GM18951 (cell line): ENCODE data around the gene ANKRD33B.
"Not testable (repeated sequence)": the region's sequence is repeated elsewhere in the genome, so short reads cannot be mapped to it uniquely, and the experiment has no call there.

Source experiments
- POLR2A ChIP-seq: IDR thresholded peaks from 4 replicates; pipeline ENCODE4 v1.6.1; 2011; ENCODE audit warnings: mild to moderate bottlenecking; ENCODE audit not compliant: insufficient read length, insufficient read depth; ENCODE audit errors: extremely low read depth
- in situ Hi-C: fragments of 300-500 bp; cut with MboI; formaldehyde crosslinking; loops from one replicate; pipeline ENCODE4 v1.12.0; 2022; ENCODE audit warnings: low sequenced_read_pairs, mixed read lengths, inconsistent platforms; ENCODE audit not compliant: unreplicated experiment

Gene ANKRD33B

DNA sequence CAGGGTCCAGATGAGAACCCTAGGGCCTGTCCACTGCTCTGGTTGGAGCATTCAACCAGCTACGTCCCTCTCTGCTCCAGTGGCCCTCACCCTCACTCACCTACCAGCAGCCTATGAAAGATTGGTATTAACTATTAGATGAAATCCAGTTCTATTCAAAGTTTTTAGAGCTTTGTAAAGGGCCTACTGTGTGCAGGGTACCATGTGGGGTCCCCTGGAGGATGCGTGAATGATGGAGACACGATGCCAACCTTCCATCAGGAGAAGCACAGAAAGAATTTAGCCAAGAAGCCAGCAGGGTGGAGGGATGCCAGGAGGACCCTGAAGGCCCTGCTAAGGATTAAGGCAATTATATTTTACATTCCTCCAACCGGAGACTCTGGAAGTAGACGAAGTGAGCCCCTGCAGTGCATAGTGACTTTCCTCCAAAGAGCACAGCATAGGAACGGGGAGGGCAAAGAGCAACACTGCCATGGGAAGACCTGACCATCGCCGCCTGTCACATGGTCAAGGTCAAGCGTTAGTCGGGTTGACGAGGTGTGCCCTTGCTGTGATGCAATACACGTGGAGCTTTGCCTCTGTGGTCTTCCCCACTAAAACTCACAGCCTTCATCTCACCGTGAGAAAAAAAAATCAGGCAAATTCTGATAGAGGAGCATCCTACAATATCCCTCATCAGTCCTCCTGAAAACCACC is 22.8 kb upstream of the ANKRD33B start:
- TF ChIP-seq POLR2A: no peak
- in situ Hi-C loops: no loop called here

DNA sequence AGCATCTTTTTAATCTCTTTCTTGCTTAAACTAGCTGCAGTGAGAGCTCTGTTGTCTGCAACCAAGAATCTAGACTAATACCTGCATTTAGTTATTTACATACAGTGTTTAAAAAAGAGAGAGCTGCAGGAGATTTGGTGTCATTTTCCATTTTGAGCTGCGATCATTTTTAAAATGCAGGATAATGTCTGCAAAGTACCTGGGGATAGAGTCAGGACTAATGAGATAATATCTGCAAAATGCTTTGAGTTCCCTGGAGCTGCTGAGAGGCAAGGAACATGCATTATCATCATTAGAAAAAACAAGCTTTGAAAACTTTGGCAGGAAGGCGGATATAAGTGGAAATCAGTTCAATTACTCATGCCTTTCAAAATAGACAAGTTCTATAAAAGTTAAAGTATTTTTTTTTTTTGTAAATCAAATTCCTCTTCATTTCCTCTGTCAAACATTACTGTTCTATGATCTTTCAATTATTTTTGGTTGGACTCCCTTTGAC is 21.8 kb upstream of the ANKRD33B start:
- in situ Hi-C loops: no loop called here
- TF ChIP-seq POLR2A: no peak

DNA sequence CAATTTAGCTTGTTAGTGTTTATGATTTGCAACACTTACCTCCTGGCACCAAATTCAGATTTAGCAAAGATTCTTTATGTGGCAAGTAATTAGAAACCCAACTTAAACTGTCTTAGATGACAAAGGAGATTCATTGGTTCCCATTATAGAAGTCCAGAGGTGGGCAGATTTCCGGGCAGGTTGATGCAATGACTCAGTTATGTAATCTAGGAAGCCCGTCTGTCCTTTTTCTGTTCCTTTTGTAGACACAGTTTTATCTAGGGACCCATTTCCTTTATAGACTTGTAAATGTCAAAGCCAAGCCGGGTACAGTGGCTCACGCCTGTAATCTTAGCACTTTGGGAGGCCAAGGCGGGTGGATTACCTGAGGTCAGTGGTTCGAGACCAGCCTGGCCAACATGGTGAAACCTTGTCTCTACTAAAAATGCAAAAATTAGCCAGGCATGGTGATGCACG is 20.3 kb upstream of the ANKRD33B start:
- TF ChIP-seq POLR2A: no peak
- in situ Hi-C loops: no loop called here

DNA sequence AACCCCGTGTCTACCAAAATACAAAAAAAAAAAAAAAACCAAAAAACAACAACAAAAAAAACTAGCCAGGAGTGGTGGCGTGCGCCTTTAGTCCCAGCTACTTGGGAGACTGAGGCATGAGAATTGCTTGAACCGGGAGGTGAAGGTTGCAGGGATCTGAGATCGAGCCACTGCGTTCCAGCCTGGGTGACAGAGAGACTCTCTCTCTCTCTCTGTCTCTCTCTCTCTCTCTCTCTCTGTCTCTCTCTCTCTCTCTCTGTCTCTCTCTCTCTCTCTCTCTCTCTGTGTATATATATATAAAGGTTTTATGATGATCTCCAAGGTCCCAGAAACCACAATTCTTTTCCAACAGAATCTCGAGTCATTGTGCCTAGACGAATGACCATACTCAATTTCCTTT is 18.8 kb upstream of the ANKRD33B start:
- TF ChIP-seq POLR2A: no peak
- in situ Hi-C loops: no loop called here

DNA sequence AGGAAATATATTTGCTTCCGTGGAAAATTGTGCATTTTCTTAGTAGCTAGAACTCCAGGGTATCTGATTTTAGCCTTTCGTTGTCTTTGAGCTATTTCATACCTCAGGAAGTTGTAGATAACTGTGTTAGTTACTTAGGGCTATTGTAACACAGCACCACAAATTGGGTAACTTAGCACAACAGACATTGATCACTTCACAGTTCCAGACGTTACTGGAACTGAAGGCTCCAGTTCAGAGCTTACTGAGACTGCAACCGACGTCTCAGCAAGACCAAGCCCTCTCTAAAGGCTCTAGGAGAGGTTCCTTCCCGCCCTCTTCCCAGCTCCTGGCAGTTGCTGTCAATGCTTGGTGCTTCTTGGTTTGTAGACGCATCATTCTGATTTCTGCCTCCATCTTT is 17.7 kb upstream of the ANKRD33B start:
- TF ChIP-seq POLR2A: no peak
- in situ Hi-C loops: no loop called here

DNA sequence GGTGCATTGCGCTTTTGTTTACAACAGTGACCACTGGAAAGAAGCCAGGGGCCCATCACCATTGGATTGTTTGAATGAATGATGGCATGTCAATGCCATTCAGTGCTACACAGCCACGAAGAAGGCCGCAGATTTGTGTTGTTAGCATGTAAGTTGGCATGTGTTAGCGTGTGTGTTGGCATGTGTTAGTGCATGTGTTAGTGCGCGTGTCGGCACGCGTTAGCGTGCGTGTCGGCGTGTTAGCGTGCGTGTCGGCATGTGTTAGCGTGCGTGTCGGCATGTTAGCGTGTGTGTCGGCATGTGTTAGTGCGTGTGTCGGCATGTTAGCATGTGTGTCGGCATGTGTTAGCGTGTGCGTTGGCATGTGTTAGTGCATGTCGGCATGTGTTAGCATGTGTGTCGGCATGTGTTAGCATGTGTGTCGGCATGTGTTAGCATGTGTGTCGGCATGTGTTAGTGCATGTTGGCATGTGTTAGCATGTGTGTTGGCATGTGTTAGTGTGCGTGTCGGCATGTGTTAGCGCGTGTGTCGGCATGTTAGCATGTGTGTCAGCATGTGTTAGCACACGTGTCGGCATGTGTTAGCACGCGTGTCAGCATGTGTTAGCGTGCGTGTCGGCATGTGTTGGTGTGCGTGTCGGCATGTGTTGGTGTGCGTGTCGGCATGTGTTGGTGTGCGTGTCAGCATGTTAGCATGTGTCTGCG is 15.3 kb upstream of the ANKRD33B start:
- in situ Hi-C loops: no loop called here
- no peak for TF ChIP-seq POLR2A

DNA sequence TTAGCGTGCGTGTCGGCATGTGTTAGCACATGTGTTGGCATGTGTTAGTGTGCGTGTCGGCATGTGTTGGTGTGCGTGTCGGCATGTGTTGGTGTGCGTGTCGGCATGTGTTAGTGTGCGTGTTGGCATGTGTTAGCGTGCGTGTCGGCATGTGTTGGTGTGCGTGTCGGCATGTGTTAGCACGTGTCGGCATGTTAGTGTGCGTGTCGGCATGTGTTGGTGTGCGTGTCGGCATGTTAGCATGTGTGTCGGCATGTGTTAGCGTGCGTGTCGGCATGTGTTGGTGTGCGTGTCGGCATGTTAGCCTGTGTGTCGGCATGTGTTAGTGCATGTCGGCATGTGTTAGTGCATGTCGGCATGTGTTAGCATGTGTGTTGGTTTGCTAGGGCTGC is 14.8 kb upstream of the ANKRD33B start:
- in situ Hi-C loops: not testable (repeated sequence)

DNA sequence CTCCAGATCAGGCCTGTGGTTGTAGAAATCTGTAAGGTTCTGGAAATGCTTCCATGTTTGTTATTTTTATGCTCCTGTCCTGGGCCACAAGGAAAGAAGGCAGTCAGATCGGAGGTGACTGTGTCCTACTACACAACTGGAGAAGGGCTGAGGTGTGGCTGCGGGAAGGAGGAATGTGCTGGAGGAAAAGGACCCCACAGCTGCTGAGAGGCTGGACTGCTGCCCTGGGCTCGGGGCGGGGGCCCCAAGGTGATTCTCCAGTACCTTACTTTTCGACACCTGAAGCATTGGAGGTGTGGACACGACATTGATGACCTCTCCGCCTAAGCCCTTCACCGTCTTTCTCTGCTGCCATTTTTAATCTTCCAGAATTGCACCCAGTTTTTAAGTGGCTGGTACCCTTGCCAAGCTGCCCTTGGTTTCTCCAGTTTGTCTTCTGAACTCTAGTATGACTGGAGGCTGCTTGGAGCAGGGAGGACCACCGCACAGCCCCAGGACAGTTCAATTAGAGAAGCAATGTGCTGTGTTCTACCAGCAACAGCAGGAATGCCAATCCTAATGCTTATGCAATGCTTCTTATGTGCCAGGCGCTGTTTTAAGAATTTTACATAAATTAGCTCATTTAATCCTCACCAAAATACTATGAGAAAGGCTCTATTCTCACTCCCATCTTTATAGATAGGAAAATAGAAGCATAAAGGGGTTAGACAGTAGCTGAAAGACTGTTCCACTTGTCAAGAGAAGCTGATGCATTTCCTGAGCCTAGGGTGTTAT is 13.5 kb upstream of the ANKRD33B start:
- in situ Hi-C loops: no loop called here
- TF ChIP-seq POLR2A: no peak

DNA sequence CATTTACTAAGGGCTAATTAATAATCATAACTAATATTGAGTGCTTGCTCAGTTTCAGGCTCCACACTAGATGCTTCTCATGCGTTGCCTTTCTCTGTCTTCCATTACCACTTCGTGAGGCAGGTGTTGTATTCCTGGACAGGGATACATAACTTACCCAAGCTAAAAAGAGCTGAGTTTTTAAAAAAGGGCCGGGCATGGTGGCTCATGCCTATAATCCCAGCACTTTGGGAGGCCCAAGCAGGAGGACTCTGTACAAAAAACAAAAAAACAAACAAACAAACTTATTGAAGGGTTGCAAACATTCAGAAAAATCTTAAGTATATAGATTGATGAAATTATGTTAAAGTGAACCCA is 12.1 kb upstream of the ANKRD33B start:
- TF ChIP-seq POLR2A: no peak
- in situ Hi-C loops: no loop called here

DNA sequence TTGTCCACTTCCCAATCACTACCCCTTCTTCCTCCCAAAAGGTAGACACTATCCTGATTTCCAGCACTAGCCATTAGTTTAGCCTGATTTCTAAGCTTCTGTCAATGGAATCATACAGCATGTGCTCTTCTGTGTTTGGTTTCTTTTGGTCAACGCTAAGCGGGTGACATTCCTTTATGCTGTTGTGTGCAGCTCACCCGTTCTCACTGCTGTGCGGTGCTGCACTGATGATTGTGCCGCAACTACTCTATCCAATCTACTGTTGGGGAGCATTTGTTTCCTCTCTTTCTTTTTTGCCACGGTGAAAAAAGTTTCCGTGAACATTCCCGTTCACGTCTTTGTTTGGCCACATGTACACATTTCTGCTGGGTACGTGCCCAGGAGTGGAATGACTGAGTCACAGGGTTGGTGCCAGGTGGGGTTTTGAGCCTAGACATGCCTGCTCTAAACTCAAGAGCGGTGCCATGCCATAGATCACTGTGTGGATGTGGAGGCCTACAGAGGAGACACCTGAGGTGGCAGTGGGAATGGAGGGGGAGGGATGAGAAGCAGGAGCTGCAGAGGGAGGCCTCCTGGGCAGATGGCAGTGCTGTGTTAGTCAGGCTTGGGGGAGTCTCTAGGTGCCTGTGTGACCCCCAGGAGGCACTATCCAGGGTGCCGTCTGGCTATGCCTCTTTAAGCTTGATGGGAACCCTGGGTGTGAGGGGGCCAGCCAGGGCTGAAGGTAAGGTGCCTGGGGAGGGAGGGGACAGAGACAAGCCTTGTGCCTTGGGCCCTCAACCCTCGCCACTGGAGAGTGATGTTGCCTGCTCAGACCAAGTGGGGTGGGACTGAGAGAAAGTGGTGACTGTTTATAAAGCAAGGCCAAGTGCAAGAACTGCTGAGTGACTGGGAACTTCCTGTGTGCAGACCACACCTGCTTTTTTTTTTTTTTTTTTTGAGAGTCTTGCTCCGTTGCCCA is 11.4 kb upstream of the ANKRD33B start:
- in situ Hi-C loops: no loop called here
- no peak for TF ChIP-seq POLR2A

DNA sequence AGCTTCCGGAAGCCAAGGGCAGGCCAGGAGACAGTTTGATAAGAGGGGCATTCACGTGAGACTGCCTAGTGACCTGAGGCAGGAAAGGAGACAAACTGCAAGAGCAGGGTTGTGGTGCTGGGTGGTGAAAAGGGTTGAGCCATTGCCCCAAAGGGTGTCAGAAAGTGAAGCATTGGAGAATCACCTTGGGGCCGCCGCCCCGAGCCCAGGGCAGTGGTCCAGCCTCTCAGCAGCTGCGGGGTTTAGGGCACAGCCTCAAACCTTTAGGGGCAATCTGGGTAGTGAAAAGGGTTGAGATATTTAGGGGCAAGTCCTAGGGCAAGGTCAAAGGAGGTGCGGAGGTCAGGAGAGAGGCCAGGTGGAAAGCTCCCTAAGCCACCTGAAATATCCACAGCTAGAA is 10.4 kb upstream of the ANKRD33B start:
- in situ Hi-C loops: no loop called here
- no peak for TF ChIP-seq POLR2A

DNA sequence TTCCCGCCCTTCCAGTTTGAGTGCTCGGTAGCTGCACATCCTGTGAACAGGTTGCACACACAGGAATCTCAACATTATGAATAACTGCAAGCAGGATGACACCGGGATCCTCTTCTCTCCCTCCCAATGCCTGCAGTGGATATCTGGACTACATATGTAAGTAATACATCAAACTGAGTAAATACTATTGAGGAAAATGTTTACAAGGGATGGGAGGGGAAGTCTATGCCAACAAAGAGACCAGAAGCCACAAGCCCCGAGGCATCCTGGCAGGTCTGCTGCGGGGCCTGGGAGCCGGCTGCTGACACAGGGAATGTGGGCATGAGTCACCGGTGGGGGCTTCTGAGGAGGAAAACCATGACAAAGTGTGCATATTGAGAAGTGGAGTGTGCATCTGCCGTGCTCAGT is 8.6 kb upstream of the ANKRD33B start:
- in situ Hi-C loops: no loop called here
- no peak for TF ChIP-seq POLR2A
